Mesenteric fat pad (tissue), 1 donor: ENCODE results near the gene SLAIN1. TPM values are rescaled to one million over a fixed set of nuclear protein-coding genes. Genes with fewer than 3 reads are reported as not detected.
"Not testable (repeated sequence)": the region's sequence is repeated elsewhere in the genome, so short reads cannot be mapped to it uniquely, and the experiment has no call there.

Experiments
- DNase-seq: peaks from one replicate; pipeline ENCODE4 v3.0.0-alpha.2; 2020; ENCODE audit warnings: low spot score
- long read RNA-seq: library from polyadenylated mRNA; unstranded; transcript quantifications from one replicate; pipeline ENCODE4 v2.0.0, GENCODE V29; 2020
- total RNA-seq: library from RNA; stranded (reverse); fragmentation: NEBNext Ultra II Directional; extraction: Animal tissue kit (Norgen Biotek cat#: 25700); gene quantifications from one replicate; pipeline ENCODE4 v1.2.1, GENCODE V29; 2021
- donor health status: DM: yes; HTN: yes; CAD: no.

The SLAIN1 gene
- total RNA-seq = 1.9 TPM
- long read RNA-seq, partial matches to known transcripts = 0 of 2 reads
- long read RNA-seq, other reads (novel, unspliced or antisense) = 2 of 2 reads

- peak; percentile 91 for DNase-seq
These were observed at the start of gene SLAIN1 for GRCh38 chr13:77697217-77698103. SLAIN1 (plus strand) TSS chr13:77697687; CDS start chr13:77697914, 227 bp downstream.

GRCh38 chr13:77650409-77650808 is 47.1 kb upstream of the SLAIN1 start:
- DNase-seq = no peak

- no peak for DNase-seq
These were observed 44.2 kb upstream of the SLAIN1 start for GRCh38 chr13:77653301-77653700.

- DNase-seq = not testable (repeated sequence)
These were observed 37.5 kb upstream of the SLAIN1 start for GRCh38 chr13:77660016-77660415.

- DNase-seq = no peak
These were observed 36.6 kb upstream of the SLAIN1 start for GRCh38 chr13:77660841-77661250.

GRCh38 chr13:77662301-77662700 is 35.2 kb upstream of the SLAIN1 start:
- DNase-seq = not testable (repeated sequence)

GRCh38 chr13:77662831-77663230 is 34.7 kb upstream of the SLAIN1 start:
- DNase-seq = not testable (repeated sequence)

GRCh38 chr13:77674852-77675251 is 22.6 kb upstream of the SLAIN1 start:
- DNase-seq = no peak

- no peak for DNase-seq
These were observed 18.7 kb upstream of the SLAIN1 start for GRCh38 chr13:77678691-77679235.

GRCh38 chr13:77687799-77688198 is 9.7 kb upstream of the SLAIN1 start:
- no peak for DNase-seq

- no peak for DNase-seq
These were observed 5.6 kb upstream of the SLAIN1 start for GRCh38 chr13:77691871-77692270.

- no peak for DNase-seq
These were observed 4.6 kb upstream of the SLAIN1 start for GRCh38 chr13:77692746-77693448.

- DNase-seq = no peak
These were observed 4.0 kb upstream of the SLAIN1 start for GRCh38 chr13:77693449-77693940.

- DNase-seq = no peak
These were observed 1.2 kb upstream of the SLAIN1 start for GRCh38 chr13:77696006-77696878.

- DNase-seq = no peak
These were observed 639 bp upstream of the SLAIN1 start for GRCh38 chr13:77696879-77697216.

- no peak for DNase-seq
These were observed 943 bp downstream of the SLAIN1 start for GRCh38 chr13:77698201-77699058.

GRCh38 chr13:77699059-77699680 is 1.7 kb downstream of the SLAIN1 start:
- DNase-seq = no peak

GRCh38 chr13:77701305-77701704 is 3.8 kb downstream of the SLAIN1 start:
- no peak for DNase-seq

- no peak for DNase-seq
These were observed 4.9 kb downstream of the SLAIN1 start for GRCh38 chr13:77702366-77702765.
